Smooth muscle cell (in vitro differentiated cells): Measurements from ENCODE around the gene CACNA1H. TPM values are rescaled to one million over a fixed set of nuclear protein-coding genes. Genes with fewer than 3 reads are reported as not detected.

Experiments used
- DNase-seq: peaks from one replicate; lab custom pipeline; 2025; ENCODE audit not compliant: unreplicated experiment; lab: John Stamatoyannopoulos, UW
- H2AFZ ChIP-seq: fragments of 200-600 bp; sonication (generic); 2 replicates; pipeline ENCODE4 v1.6.0; 2016; ENCODE audit warnings: antibody characterized with exemption, low read depth, mild to moderate bottlenecking
- H3F3A ChIP-seq: fragments of 200-600 bp; sonication (generic); 2 replicates; pipeline ENCODE4 v1.6.0; 2017; ENCODE audit warnings: antibody characterized with exemption, low read depth
- H3K27ac ChIP-seq: fragments of 200-600 bp; sonication (generic); 2 replicates; pipeline ENCODE4 v1.5.1; 2016; ENCODE audit warnings: low read depth, mild to moderate bottlenecking
- H3K27me3 ChIP-seq: fragments of 200-600 bp; sonication (generic); 2 replicates; pipeline ENCODE4 v1.6.1; 2016; ENCODE audit warnings: low read depth, mild to moderate bottlenecking
- H3K36me3 ChIP-seq: fragments of 200-600 bp; sonication (generic); 2 replicates; pipeline ENCODE4 v1.5.1; 2016; ENCODE audit warnings: low read depth
- H3K4me1 ChIP-seq: fragments of 200-600 bp; sonication (generic); 2 replicates; pipeline ENCODE4 v1.5.1; 2016; ENCODE audit warnings: low read depth
- H3K4me2 ChIP-seq: fragments of 200-600 bp; sonication (generic); 2 replicates; pipeline ENCODE4 v1.6.0; 2016; ENCODE audit warnings: mild to moderate bottlenecking
- H3K4me3 ChIP-seq: fragments of 200-600 bp; sonication (generic); 2 replicates; pipeline ENCODE4 v1.5.1; 2016; ENCODE audit warnings: mild to moderate bottlenecking
- H3K79me2 ChIP-seq: fragments of 200-600 bp; sonication (generic); 2 replicates; pipeline ENCODE4 v1.6.0; 2016; ENCODE audit warnings: low read depth, mild to moderate bottlenecking
- H3K9ac ChIP-seq: fragments of 200-600 bp; sonication (generic); 2 replicates; pipeline ENCODE4 v1.6.0; 2016; ENCODE audit warnings: low read depth
- H3K9me3 ChIP-seq: fragments of 200-600 bp; sonication (generic); replicated peaks from 2 replicates; pipeline ENCODE4 v1.5.1; 2016; ENCODE audit warnings: low read depth
- H4K20me1 ChIP-seq: fragments of 200-600 bp; sonication (generic); 2 replicates; pipeline ENCODE4 v1.6.0; 2016; ENCODE audit warnings: low read depth
- CTCF ChIP-seq: fragments of 200-600 bp; sonication (generic); IDR thresholded peaks from 2 replicates; pipeline ENCODE4 v1.5.1; 2017; ENCODE audit warnings: borderline replicate concordance, mild to moderate bottlenecking, antibody characterized with exemption; ENCODE audit not compliant: insufficient read depth, poor library complexity, severe bottlenecking
- WGBS: methylation state at CpG from one replicate; pipeline ENCODE4 v1.1.7; 2016; ENCODE audit warnings: low lambda C conversion rate; 5-methylcytosine and 5-hydroxymethylcytosine counted together
- polyA plus RNA-seq: library from polyadenylated mRNA; unstranded; fragments of >200 nt; fragmentation: Nextera tagmentation; extraction: Ambion mirVana; gene quantifications from 2 replicates; pipeline ENCODE4 v1.2.1, GENCODE V29; 2016
- total RNA-seq: library from RNA; depleted of rRNA; stranded (reverse); fragments of >200 nt; gene quantifications from 2 replicates; pipeline ENCODE4 v1.2.3, GENCODE V29; 2014

Gene CACNA1H
- total and polyA plus RNA-seq, 2 experiments from 2014 or later = 1.7 to 2.6 TPM

- Histone ChIP-seq H3F3A (no peaks in the 10 kb centered on the region), H3K27ac (no peak overlapping the region), H3K4me1 (no peaks in the 10 kb centered on the region), H3K9ac (no peak overlapping the region), H3K4me2 (no peak overlapping the region), H3K79me2 (no peaks in the 10 kb centered on the region), H3K36me3 (no peaks in the 10 kb centered on the region), H3K9me3 (no peaks in the 10 kb centered on the region), H3K4me3 (no peak overlapping the region), H2AFZ (no peak overlapping the region), H3K27me3 (no peaks in the 10 kb centered on the region), H4K20me1 (no peaks in the 10 kb centered on the region)
- no peak for TF ChIP-seq CTCF
- DNase-seq = no peak
- 88% methylated on average over 9 of the region's 19 CpGs for WGBS
Measured at GRCh38 chr16:1117926-1118325, 35.0 kb upstream of the CACNA1H start.

- Histone ChIP-seq H4K20me1 (no peaks in the 10 kb centered on the region), H3K4me3 (no peak overlapping the region), H3K9me3 (no peaks in the 10 kb centered on the region), H3K36me3 (no peaks in the 10 kb centered on the region), H3K27me3 (no peaks in the 10 kb centered on the region), H3K4me2 (no peak overlapping the region), H3F3A (no peaks in the 10 kb centered on the region), H3K27ac (no peak overlapping the region), H2AFZ (no peak overlapping the region), H3K79me2 (no peaks in the 10 kb centered on the region), H3K9ac (no peak overlapping the region), H3K4me1 (no peaks in the 10 kb centered on the region)
- no peak for TF ChIP-seq CTCF
- DNase-seq = no peak
- WGBS = 90% methylated on average over 19 of the region's 19 CpGs
Measured at GRCh38 chr16:1119129-1119528, 33.8 kb upstream of the CACNA1H start.

GRCh38 chr16:1119766-1120576, 32.9 kb upstream of the CACNA1H start:
- Histone ChIP-seq H3K4me3 (no peak overlapping the region), H3K9ac (no peak overlapping the region), H3K27me3 (no peaks in the 10 kb centered on the region), H3K9me3 (no peaks in the 10 kb centered on the region), H3K36me3 (no peaks in the 10 kb centered on the region), H3K27ac (no peak overlapping the region), H3K4me2 (no peak overlapping the region), H3K4me1 (no peaks in the 10 kb centered on the region), H4K20me1 (no peaks in the 10 kb centered on the region), H3K79me2 (no peaks in the 10 kb centered on the region), H3F3A (no peaks in the 10 kb centered on the region), H2AFZ (no peak overlapping the region)
- DNase-seq = no peak
- TF ChIP-seq CTCF = no peak
- WGBS = 92% methylated on average over 35 of the region's 35 CpGs

- H3K9me3 ChIP-seq = no peaks in the 10 kb centered on the region
- H2AFZ ChIP-seq = no peak overlapping the region
- no peaks in the 10 kb centered on the region for H4K20me1 ChIP-seq
- H3K27me3 ChIP-seq = no peaks in the 10 kb centered on the region
- H3K9ac ChIP-seq = no peak overlapping the region
- H3F3A ChIP-seq = no peaks in the 10 kb centered on the region
- TF ChIP-seq CTCF = no peak
- H3K36me3 ChIP-seq = no peaks in the 10 kb centered on the region
- H3K4me1 ChIP-seq = no peaks in the 10 kb centered on the region
- H3K4me2 ChIP-seq = no peak overlapping the region
- H3K79me2 ChIP-seq = no peaks in the 10 kb centered on the region
- no peak overlapping the region for H3K27ac ChIP-seq
- DNase-seq = no peak
- H3K4me3 ChIP-seq = no peak overlapping the region
- over 99% methylated on average over 15 of the region's 22 CpGs for WGBS
Measured at GRCh38 chr16:1120577-1120941, 32.3 kb upstream of the CACNA1H start.
